Activated naive CD4-positive, alpha-beta T cell treated with anti-CD3 and anti-CD28 coated beads for 36 hours (primary cell): ENCODE measurements around the gene HDHD5. TPM values are rescaled to one million over a fixed set of nuclear protein-coding genes. Genes with fewer than 3 reads are reported as not detected.

ENCODE experiments used
- CTCF ChIA-PET: fragments of 350-600 bp; sonication (Branson Sonifier 250); formaldehyde crosslinking; loops from one replicate; lab custom pipeline; 2021; ENCODE audit warnings: antibody characterized with exemption; lab: Charles Lee
- DNase-seq: peaks from one replicate; pipeline ENCODE4 v3.0.0-alpha.2; 2020
- H3K27ac Mint-ChIP-seq: one replicate; pipeline ENCODE4 v1.8.0; 2021; ENCODE audit warnings: mild to moderate bottlenecking, mixed read lengths
- H3K27me3 Mint-ChIP-seq: one replicate; pipeline ENCODE4 v1.8.0; 2021; ENCODE audit warnings: low read depth, mixed read lengths
- H3K36me3 Mint-ChIP-seq: one replicate; pipeline ENCODE4 v1.8.0; 2021; ENCODE audit warnings: low read depth, mixed read lengths
- H3K4me1 Mint-ChIP-seq: one replicate; pipeline ENCODE4 v1.8.0; 2021; ENCODE audit warnings: low read depth, mixed read lengths
- H3K4me3 Mint-ChIP-seq: one replicate; pipeline ENCODE4 v1.8.0; 2021; ENCODE audit warnings: mild to moderate bottlenecking, moderate library complexity, mixed read lengths
- H3K9me3 Mint-ChIP-seq: one replicate; pipeline ENCODE4 v1.8.0; 2021; ENCODE audit warnings: mixed read lengths
- intact Hi-C: fragments of 100-400 bp; cut with micrococcal nuclease; formaldehyde crosslinking; loops from one replicate; pipeline ENCODE4 v1.15.1; 2023
- total RNA-seq, 2 experiments: library from RNA; stranded (reverse); gene quantifications; one replicate each; pipeline ENCODE4 v1.2.3, GENCODE V29; 2021

HDHD5 gene
- total RNA-seq, 2 experiments from 2014 or later = 40.1 to 43.7 TPM

- intact Hi-C loops = no loop called here
- Mint-ChIP-seq H3K4me1 (peaks cover 76% of the 10 kb centered on the region), H3K27me3 (no peaks in the 10 kb centered on the region), H3K36me3 (peaks cover 42% of the 10 kb centered on the region), H3K4me3 (no peak overlapping the region), H3K9me3 (no peaks in the 10 kb centered on the region), H3K27ac (no peak overlapping the region)
- no peak for DNase-seq
- CTCF ChIA-PET = interaction anchor here (1.7 kb wide), 1 partner anchor 71 kb away, joined by 4 read pairs; no protein-coding TSS in a partner anchor
Observed at GRCh38 chr22:17100621-17101020, 58.5 kb downstream of the HDHD5 start.

GRCh38 chr22:17098379-17098819, 60.7 kb downstream of the HDHD5 start:
- CTCF ChIA-PET = interaction anchor here (0.6 to 1.7 kb wide), 3 partner anchors 19 to 74 kb away, joined by 3 read pairs; no protein-coding TSS in a partner anchor

GRCh38 chr22:17097701-17098100, 61.4 kb downstream of the HDHD5 start:
- intact Hi-C loops = loop anchor here (1.0 to 2.0 kb wide), 2 partner anchors 13 to 20 kb away; partner anchors contain the start of gene IL17RA
- Mint-ChIP-seq H3K27me3 (no peaks in the 10 kb centered on the region), H3K27ac (no peak overlapping the region), H3K9me3 (no peaks in the 10 kb centered on the region), H3K4me3 (no peak overlapping the region), H3K36me3 (peaks cover 37% of the 10 kb centered on the region), H3K4me1 (peaks cover 89% of the 10 kb centered on the region)
- CTCF ChIA-PET = interaction anchor here (1.0 to 1.5 kb wide), 5 partner anchors 10 to 74 kb away, joined by 3 to 5 read pairs (median 5); no protein-coding TSS in a partner anchor
- no peak for DNase-seq

More at GRCh38 chr22:17098379-17098819, 60.7 kb downstream of the HDHD5 start:
- H3K36me3 Mint-ChIP-seq = peaks cover 41% of the 10 kb centered on the region
- peaks cover 86% of the 10 kb centered on the region for H3K4me1 Mint-ChIP-seq
- DNase-seq = peak; percentile 60
- no peaks in the 10 kb centered on the region for H3K9me3 Mint-ChIP-seq
- H3K27me3 Mint-ChIP-seq = no peaks in the 10 kb centered on the region
- H3K4me3 Mint-ChIP-seq = no peak overlapping the region
- intact Hi-C loops = loop anchor here (1.0 to 2.0 kb wide), 2 partner anchors 14 to 19 kb away; partner anchors contain the start of gene IL17RA
- H3K27ac Mint-ChIP-seq = no peak overlapping the region

GRCh38 chr22:17097062-17097461, 62.0 kb downstream of the HDHD5 start:
- H3K27me3 Mint-ChIP-seq = no peaks in the 10 kb centered on the region
- no peak overlapping the region for H3K27ac Mint-ChIP-seq
- intact Hi-C loops = no loop called here
- peaks cover 32% of the 10 kb centered on the region for H3K36me3 Mint-ChIP-seq
- no peaks in the 10 kb centered on the region for H3K9me3 Mint-ChIP-seq
- CTCF ChIA-PET = interaction anchor here (1.0 to 2.3 kb wide), 7 partner anchors 9 to 88 kb away, joined by 3 to 9 read pairs (median 5); no protein-coding TSS in a partner anchor
- no peak overlapping the region for H3K4me3 Mint-ChIP-seq
- H3K4me1 Mint-ChIP-seq = peaks cover 91% of the 10 kb centered on the region
- DNase-seq = no peak

DNA sequence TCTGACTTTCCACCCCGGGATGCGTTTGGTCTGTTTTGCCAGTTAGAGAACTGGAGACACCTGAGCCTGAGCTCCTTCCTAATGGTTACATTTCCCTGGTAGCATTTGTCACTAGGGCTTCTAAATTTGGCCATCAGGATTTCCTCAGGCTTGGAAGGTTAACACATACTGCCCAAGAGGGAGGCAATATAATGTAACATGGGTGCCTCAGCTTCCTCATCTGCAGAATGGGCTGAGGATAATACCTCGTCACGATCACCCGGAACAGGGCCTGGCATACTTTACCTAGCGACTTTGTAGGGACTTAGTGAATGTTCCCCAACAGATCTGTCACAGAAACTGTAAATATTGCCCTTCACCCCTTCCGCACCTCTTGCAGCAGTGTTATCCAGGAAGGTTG, 63.0 kb downstream of the HDHD5 start:
- CTCF ChIA-PET = interaction anchor here (0.7 to 2.3 kb wide), 8 partner anchors 9 to 89 kb away, joined by 3 to 9 read pairs (median 4); no protein-coding TSS in a partner anchor

GRCh38 chr22:17095538-17095937, 63.5 kb downstream of the HDHD5 start:
- Mint-ChIP-seq H3K27me3 (no peaks in the 10 kb centered on the region), H3K4me1 (peaks cover 91% of the 10 kb centered on the region), H3K36me3 (peaks cover 18% of the 10 kb centered on the region), H3K9me3 (no peaks in the 10 kb centered on the region), H3K4me3 (no peak overlapping the region), H3K27ac (no peak overlapping the region)
- intact Hi-C loops = no loop called here
- CTCF ChIA-PET = interaction anchor here (0.7 to 2.3 kb wide), 8 partner anchors 8 to 90 kb away, joined by 3 to 9 read pairs (median 3); no protein-coding TSS in a partner anchor
- DNase-seq = peak; percentile 3

More for the DNA sequence above, 63.0 kb downstream of the HDHD5 start:
- no peaks in the 10 kb centered on the region for H3K9me3 Mint-ChIP-seq
- no peaks in the 10 kb centered on the region for H3K27me3 Mint-ChIP-seq
- H3K4me1 Mint-ChIP-seq = peaks cover 91% of the 10 kb centered on the region
- H3K36me3 Mint-ChIP-seq = peaks cover 22% of the 10 kb centered on the region
- no peak for DNase-seq
- intact Hi-C loops = no loop called here
- no peak overlapping the region for H3K27ac Mint-ChIP-seq
- no peak overlapping the region for H3K4me3 Mint-ChIP-seq

GRCh38 chr22:17093081-17093480, 66.0 kb downstream of the HDHD5 start:
- intact Hi-C loops = no loop called here
- Mint-ChIP-seq H3K4me3 (no peak overlapping the region), H3K4me1 (peaks cover 87% of the 10 kb centered on the region), H3K27ac (no peak overlapping the region), H3K9me3 (no peaks in the 10 kb centered on the region), H3K36me3 (peaks cover 4% of the 10 kb centered on the region), H3K27me3 (no peaks in the 10 kb centered on the region)
- CTCF ChIA-PET = interaction anchor here (0.6 to 1.5 kb wide), 3 partner anchors 13 to 78 kb away, joined by 3 to 4 read pairs (median 4); no protein-coding TSS in a partner anchor
- no peak for DNase-seq

DNA sequence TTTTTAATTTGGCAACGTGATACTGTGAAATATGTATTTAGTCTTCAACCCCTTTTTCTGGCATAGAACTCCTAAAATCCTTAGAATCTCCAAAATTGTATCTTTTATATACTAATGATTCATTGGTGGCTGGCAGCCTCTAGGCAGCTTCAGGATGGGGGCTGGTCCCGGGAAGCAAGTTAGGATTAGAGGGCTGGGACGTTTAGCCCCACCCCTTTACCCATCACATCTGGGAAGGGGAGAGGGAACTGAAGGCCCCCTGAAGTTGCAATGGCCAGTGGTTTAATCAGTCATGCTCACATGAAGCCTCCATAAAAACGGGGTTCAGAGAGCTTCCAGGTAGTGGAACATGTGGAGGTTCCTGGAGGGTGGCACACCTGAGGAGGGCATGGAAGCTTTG, 67.2 kb downstream of the HDHD5 start:
- intact Hi-C loops = no loop called here
- H3K36me3 Mint-ChIP-seq = no peaks in the 10 kb centered on the region
- no peak overlapping the region for H3K4me3 Mint-ChIP-seq
- DNase-seq = no peak
- no peak overlapping the region for H3K27ac Mint-ChIP-seq
- peaks cover 87% of the 10 kb centered on the region for H3K4me1 Mint-ChIP-seq
- H3K27me3 Mint-ChIP-seq = no peaks in the 10 kb centered on the region
- no peaks in the 10 kb centered on the region for H3K9me3 Mint-ChIP-seq
- CTCF ChIA-PET = interaction anchor here (0.7 to 0.8 kb wide), 2 partner anchors 80 to 650 kb away, joined by 3 read pairs; no protein-coding TSS in a partner anchor

DNA sequence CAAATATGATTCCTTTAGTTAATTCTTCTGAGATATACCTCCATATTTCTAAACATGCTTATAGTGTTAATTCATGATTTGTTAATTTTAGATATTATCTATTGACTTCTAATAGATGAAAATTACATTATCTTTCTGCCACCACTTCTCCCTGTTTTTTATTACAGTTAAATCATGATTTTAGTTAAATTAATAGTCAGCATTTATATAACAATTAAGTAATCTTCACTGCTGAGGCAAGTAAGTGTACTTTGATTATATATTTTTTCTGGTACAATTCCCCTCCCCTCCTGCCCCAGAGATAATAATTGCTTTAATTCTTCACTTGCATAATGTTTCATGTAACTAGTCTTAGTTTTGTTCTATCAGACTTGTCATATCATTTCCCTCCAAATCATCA, 68.5 kb downstream of the HDHD5 start:
- Mint-ChIP-seq H3K9me3 (no peaks in the 10 kb centered on the region), H3K4me3 (no peak overlapping the region), H3K36me3 (peaks cover 2% of the 10 kb centered on the region), H3K4me1 (peaks cover 87% of the 10 kb centered on the region), H3K27ac (no peak overlapping the region), H3K27me3 (no peaks in the 10 kb centered on the region)
- no peak for DNase-seq
- intact Hi-C loops = no loop called here
- CTCF ChIA-PET = interaction anchor here (1.1 kb wide), 1 partner anchor 81 kb away, joined by 4 read pairs; no protein-coding TSS in a partner anchor

Other genes with a start within 250 kb of the HDHD5 start
- not detected for gene GAB4, start 151.1 kb downstream of the HDHD5 start, total RNA-seq
- gene IL17RA, start 74.3 kb downstream of the HDHD5 start, total RNA-seq = 10 to 100 TPM; 10.2 to 10.7 TPM
- under 1 TPM; 0.19 to 0.22 TPM for gene TMEM121B, start 37.9 kb downstream of the HDHD5 start, total RNA-seq
- gene ADA2, start 60.2 kb upstream of the HDHD5 start, total RNA-seq = 1 to 10 TPM; 1.1 to 1.5 TPM
- gene CECR2, start 210.2 kb upstream of the HDHD5 start, total RNA-seq = under 1 TPM in 1 of 2 experiments, not detected in 1; 0.17 TPM